HG02623 (cell line): ENCODE results near the gene PRKAR1B.

Source experiments
- ATAC-seq: cut with Tn5 transposase; IDR thresholded peaks from one replicate; pipeline ENCODE4 v1.9.1; 2021; ENCODE audit warnings: moderate library complexity; ENCODE audit not compliant: unreplicated experiment

Gene PRKAR1B

DNA sequence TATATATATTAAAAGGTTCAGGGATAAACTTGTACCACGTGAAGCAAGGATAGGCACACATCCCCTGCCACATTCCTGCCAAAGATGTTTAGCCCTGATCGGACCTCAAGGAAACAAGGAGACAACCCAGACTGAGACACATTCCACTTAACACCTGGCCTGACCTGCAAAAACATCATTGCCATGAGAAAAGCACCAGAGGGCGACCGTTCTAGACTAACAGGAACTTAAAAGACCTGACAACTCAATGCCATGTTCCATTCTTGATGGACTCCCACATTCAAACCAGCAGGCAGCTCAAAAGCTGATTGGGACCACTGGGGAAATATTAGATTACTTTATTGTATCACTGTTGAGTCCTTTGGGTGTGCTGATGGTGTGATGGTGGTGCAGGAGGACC is 199.4 kb downstream of the PRKAR1B start:
- ATAC-seq, result no peak

DNA sequence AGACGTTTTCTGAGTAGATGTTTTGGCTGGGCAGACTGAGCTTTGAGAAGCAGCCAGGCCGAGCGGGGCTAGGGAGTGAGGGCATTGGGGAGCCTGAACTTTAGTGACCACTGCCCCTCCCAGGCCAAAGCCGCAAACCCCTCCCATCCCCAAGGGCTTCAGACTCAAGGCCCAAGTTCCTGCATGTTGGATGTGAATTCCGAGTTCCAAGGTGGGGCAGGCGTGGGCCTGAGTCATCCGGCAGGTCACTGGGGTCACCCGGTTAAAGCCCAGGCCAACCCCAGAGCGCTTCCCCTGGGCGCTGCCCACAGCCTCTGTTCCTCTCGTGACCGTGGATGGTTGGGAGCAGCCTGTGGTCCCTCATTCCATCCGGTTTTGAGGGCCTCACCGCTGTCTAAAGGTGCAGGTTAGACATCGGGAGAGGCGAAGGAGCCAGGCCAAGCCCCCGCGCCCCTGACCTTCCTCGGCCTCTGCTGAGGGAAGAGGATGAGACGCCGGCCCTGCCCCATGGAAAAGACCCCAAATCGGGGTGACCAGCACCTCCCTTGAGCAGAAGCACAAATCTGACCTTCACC is 200.5 kb downstream of the PRKAR1B start:
- ATAC-seq, result no peak

DNA sequence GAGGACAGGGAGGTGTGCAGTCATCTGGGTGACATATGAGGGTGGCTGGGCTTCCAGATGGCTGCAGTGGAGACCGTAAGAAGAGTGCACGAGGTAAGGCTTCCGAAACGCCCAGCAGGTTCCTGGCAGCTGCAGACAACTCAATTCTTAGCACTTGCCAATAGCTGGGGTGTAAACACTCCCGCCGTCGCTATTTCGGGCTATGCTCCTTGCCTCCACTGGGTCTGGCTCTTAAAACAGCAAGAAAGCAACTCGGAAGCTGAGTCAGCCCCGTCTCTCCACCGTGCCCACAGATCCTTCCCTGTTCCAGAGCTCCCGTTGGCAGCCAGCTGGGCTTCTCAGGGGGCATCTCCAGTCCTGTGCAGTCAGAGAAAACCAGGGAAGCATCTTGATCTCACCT is 201.3 kb downstream of the PRKAR1B start:
- ATAC-seq, result no peak

DNA sequence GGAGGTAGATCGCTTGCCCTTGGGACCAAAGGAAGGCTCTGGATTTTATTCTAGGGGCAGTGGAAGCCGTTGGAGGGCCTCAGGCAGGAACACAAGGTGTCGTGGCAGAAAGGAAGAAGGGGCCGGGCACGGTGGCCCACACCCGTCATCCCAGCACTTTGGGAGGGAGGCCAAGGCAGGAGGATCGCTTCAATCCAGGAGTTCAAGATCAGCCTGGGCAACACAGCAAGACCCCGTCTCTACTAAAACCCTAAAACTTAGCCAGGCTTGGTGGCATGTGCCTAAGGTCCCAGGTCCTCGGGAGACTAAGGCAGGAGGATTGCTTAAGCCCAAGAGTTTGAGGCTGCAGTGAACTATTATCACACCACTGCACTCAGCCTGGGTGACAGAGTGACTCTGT is 202.3 kb downstream of the PRKAR1B start:
- ATAC-seq, result no peak

DNA sequence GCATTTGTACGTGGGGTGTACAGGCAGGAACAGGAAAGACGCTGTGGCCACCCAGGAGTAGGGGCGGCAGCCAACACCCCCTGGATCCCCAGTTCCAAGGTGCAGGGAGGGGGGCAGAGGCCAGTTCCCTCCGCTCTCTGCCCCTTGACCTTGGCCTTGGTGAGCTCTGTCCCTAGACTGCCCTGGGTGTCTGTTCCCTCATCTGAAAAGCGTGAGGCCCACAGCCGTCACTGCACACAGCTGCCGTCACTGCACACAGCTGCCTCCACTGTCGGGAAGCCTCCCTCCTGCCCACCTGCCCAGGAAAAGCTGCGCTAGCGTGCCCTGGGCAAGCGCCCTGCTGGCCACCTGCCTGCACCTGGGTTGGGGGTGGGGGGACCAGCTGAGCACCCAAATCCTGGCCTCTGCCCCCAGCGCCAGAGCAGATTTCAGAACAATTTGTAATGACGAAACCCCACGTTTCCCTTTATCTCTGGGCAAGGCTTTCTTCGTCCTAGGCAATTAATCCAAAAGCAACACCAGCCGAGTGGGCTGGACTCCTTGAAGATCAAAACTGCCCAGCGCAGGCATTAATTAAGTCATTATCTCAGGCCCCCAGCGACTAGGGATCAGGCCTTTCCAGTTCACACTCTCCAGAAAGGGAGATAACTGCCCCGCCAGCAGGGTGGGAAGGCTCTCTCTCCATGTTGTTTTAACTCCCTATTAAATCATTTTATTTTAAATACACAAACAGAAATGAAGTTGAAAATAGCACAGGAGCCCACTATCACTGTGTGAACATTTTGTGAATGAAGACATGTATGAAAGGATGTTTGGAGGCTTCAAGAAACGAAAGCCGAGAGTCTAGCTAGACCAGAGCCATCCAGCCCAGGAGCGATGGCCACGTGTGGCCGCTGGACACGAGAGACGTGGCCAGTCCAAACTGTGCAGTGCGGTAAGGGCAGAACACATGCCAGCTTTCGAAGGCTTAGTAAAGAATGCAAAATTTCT is 203.4 kb downstream of the PRKAR1B start:
- no peak for ATAC-seq

DNA sequence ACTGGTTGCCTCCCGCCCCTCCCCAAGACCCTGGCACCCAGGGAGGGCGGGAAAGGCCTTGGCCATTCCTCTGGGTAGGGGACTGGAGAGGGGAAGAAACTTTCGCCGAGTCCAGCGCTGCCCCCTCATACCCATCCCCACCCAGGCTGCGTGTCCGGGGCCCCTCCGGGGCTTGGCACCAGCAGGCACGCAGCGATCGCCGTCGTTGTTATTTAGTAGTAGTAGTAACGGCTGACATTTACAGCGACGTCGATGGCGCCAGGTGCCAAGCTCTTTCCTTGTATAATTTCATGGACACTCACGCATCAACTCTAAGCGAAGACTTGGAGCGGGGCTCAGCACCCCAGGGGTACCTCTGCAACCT is 204.1 kb downstream of the PRKAR1B start:
- no peak for ATAC-seq

DNA sequence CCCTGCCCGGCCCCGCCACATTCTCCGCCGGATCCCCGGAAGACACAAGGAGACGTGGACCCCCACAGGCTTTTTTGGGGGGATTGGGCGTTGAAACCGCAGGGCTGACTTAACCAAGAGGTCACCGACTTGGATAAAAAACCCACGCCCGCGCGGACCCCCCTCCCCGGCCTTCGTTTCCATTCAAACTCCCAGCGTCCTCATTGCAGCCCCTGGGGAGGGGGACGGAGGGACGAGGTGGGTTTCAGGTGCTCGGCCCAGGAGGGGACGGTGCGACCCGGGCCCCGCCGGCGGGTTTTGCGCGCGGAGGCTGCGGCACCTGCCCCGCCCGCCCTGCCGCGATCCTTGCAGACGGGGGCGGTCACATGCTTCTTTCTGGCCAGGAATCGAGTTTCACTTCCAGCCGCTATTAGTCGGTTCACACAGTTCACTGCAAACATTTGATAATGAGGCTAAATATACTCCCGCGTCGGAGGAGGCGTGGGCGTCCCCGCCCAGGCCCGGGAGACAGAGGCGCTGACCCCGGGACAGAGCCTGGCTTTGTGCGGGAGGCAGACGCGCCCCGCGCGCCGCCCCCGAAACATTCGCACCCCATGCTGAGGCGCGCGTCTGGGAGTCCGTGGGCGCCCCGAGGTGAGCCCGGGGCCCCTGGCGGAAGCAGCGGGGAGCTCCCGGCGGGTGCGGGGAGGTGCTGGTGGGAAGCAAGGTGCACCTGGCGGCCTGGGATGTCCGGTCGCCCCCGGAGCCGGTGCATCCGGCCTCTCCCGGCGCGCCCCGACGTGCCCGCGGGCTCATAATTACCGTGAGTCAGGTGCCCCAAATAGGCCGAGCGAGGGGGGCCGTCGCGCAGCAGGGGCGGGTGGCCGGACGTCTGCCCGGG is 204.8 kb downstream of the PRKAR1B start:
- ATAC-seq, result no peak

DNA sequence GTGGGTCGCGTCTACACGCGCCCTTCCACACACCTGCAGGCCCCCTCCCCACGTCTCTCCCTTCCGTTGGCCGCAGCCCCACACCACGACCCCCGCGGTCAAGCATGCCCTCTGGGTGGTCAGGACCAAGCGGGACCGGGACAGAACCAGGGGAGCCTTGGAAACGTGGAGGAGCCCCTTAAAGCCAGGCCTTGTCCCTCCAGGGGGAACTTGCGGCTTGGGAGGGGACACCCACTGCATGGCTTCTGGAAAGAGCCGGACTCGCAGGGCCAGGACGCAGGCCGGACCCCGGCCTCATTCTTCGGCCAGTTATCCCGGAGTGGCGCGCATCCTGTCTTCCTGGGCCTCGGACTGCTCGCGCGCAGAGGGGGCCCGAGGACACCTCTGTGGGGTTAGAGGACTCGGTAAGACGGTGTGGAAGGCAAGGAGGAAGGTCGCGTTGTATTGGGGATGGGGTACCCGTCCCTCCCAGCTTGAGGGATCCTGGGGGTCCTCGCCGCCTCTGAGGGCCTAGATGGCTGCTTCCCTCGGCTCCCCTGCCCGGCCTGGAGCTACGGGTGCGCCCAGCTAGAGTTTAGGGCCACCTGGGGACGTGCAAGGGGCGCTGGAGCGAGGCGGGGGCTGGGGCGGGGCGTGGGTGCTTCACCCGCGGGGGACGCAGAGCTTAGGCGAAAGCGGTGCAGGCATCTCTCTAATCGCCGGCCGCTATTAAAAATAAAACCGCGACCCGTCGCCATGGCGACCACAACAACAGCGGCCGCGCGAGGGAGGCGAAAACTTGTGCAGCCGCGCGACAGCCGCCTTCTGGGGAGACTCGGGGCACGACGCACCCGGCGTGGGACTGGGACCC is 205.6 kb downstream of the PRKAR1B start:
- ATAC-seq, result no peak

DNA sequence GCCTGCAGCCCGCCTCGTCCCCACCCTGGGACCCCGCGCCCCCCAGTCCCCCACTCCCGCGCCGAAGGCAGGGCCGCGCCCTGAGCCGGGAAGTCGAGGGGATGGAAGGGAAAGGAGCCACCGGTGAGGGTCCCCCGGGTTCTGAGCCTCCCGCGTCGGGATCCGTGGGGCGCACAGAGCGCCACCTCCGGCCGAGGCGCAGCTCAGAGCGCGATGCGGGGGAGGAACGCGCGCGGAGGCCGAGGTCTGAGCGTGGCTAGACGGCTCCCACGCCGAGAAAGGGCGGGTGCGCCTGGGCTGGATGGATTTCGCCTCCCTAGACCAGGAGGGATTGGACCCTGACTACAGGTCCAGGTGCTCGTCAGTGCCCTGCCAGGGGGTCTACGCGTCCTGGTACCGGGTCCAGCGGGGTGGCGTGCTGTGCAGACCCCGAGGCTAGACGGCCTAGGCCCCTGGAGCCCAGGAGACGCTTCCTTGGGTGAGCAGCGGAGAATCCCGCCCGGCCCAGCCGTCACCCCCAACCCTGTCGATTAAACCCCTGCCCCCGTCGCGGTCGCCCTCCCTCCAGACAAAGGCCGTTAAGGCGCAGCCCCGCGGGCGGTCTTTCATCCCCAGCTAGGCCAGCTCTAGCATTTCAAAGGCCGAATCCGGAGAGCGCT is 206.4 kb downstream of the PRKAR1B start:
- no peak for ATAC-seq

DNA sequence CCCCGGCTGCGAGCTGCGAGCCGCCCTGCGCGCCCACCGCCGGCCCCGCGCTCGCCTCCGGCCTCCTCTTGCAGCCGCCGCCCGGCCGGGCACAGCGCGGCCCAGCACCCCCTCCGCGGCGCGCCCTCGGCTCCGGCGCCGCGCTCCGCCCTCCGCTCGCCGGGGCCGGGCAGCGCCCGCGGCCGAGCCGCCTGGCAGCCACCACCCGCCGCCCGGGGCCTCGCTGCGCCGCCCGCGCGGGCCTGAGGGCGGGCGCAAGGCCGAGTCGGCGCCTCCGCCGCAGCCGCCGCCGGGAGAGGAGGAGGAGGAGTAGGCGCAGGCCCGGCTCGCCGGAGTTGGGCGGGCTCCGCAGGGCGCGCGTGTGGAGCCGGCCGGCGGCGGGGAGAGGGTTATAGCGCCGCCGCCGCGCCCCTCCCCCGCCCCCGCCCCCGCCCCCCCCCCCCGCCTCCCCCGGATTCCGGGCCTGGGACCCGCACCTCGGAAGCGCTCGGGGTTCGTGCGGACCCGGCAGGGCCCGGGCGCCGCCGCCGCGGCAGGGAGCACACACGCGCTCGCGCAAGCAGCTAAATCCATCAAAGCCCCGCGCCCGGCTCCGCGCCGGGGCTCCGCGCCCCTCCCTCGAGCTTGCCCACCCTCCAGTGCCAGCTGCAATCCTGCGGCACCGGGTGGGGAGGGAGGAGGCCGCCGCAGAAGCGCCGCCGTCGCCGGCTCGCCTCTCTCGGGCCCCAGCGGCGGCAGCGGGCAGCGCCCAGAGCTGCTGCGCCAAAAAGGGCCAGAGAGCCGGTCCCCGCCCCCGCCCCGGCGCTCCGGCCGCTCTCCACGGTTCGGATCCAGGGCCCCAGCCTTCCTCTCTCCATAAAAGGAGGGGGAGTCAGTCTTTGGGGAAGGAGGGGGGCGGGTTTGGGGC is 207.3 kb downstream of the PRKAR1B start, which contains the start of gene PDGFA:
PDGFA (minus strand) TSS at position 363 of the 907 bp plus-strand sequence. CDS start 845 bp downstream, outside the sequence.
- no peak for ATAC-seq

DNA sequence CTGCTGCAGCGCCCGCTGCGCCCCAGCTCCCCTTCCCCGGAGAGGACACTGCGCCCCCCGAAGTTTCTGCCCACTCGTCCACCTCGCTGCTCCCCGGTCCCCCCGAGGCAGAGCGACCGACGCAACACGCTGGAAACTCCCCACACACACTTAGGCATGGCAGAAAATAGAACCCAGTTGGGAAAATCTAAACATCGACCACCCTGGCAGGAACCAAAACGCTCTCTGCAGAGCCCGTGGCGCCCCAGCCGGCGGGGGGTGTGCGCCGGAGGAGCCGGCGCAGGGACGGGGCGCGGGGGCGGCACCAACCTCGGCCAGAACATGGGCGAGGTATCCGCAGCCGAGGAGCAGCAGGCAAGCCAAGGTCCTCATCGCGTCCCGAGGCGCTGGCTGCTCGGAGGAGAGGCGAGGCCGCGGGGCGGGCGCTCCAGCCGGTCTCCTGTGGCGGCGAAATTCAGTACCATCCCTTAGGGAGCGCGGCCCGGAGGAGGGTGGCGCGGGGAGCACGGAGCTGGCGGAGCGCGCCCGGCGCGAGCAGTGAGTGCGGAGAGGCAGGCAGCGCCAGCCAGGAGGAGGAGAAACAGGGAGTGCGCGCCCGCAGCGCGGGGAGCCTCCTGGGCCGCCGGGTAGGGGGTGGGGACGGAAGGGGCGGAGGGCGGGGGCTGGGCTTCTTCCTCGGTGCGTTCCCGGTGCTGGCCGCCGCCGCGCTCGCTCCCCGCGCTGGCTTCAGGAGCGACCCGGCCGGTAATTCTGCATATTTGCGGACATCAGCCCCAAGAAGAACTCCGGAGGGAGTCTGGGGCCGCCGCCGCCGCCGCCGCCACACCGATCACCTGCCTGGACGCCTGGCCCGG is 208.2 kb downstream of the PRKAR1B start:
- ATAC-seq, result no peak

DNA sequence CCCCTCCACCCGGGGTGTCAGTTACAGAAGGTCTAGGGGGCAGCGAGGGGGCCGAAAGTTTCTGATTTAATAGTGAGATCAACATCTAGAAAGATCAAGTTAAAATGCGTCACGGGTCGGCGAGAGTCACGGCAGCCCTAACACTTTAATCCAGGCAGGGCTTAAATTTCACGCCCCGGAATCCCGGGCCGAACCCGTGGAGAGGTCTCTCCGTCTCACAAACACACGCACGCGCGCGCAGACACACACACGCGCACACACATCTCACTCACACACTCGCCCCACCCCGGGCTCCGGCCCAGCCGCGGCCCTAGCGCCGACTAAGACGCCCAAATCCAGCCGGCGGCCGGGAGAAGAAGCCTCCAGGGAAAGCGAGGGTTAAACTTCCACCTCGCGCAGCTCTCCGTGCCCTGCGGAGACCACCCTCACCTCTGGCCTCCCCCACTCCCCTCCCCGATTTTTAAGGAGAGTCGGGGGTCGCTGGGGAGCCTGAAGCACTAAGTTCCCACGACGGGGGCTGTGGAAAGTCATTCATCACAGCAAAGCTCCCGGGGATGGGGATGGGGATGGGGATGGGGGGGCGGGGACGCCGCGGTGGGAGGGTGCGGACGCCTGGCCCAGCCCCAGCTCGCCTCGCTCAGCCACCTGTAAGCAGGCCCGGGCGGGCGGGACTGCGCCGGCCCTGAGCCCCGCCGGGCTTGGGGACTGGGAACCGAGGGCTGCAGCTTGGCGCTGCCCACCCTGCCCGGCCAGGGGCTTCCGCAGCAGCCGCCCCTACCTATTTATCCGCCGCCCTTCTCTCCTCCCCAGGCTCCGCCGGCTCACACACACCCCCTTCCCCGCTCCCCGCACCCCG is 209.1 kb downstream of the PRKAR1B start:
- no peak for ATAC-seq

DNA sequence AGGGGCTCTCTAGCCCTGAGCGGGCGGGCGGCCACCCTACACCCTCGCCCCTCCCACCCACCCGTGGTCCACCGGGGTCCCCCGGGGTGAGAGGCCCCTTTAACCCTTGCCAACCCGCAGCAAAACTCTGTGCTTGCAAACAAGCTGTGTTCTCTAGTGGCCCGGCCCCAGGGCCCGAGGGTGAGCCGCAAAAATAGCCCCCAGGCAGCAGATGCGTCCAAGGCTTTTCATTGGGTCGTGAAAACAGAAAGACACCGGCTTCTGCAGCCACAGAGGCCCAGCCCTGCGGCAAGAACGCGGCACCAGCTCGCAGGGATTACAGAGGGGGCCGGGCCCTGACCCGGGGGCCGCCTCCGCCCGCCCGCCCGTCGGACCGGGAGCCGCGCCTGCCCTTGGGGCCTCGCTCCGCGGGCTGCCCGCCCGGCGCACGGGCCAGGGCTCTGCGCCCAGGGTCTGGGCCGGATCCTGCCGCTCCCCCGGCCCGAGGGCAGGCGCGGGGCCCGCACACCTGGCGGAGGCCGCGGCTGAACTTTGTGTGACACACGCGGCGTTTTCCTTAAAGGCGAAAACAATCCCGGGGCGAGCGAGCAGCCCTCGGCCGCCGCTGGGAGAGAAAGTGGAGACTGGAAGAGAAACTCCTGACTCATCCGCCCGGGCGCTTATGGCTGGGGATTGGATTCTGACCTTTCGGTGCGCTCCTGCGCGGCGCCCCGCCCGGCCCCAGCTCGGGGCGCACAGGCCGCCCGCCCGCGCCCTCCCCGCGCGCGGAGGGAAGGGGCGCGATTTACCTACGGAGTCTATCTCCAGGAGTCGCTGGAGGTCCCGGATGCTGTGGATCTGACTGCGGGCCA is 210.2 kb downstream of the PRKAR1B start:
- ATAC-seq, result no peak

DNA sequence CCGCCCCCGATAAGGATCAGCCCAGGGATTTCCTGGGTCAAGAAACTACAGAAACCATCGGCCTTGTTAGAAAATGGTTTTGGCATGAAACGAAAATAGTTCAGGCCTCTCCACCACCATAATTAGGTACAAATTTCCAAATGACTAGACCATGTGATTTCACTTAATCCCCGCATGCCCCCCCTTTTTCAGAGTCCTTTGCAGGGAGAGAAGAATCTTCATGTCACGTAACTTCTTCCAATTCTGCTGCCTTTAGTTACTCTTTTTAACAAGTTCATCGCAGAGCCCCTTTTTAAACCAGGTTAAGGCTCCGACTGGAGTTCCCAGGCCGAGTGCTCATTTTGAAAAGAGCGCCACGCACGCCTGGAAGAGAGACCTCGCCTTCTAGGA is 210.9 kb downstream of the PRKAR1B start:
- ATAC-seq, result no peak

DNA sequence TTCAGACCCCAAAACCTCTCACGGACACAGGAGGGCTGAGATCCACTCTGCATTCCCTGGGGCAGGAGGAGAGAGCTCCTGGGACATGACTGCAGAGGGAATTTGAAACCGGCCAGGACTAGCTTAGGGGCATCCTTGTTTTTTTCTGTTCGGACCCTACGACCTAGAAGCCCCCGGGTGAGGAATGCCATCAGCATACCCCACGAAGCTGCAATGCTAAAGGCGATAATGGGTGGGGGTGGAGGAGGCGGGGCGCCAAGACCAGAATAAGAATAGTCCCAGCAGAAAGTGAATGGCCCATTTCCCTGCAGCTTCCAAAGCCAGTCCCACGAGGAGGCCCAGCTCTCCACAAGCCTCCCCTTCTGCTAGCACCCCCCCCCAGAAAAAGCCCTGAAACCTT is 211.5 kb downstream of the PRKAR1B start:
- no peak for ATAC-seq
